Left ventricle myocardium superior (tissue), 1 donor: Measurements from ENCODE around the gene PTPRN2. TPM values are rescaled to one million over a fixed set of nuclear protein-coding genes. Genes with fewer than 3 reads are reported as not detected.
A peak's percentile ranks its signal among the peaks of the same experiment; 100 is the strongest.
"Not testable (repeated sequence)": the region's sequence is repeated elsewhere in the genome, so short reads cannot be mapped to it uniquely, and the experiment has no call there.

Experiments used
- ATAC-seq: fragments of 200-7000 bp; cut with Tn5 transposase; one replicate; pipeline ENCODE4 v1.9.1; 2020; ENCODE audit warnings: mild to moderate bottlenecking, moderate library complexity
- DNase-seq: peaks from one replicate; pipeline ENCODE4 v3.0.0-alpha.2; 2020
- intact Hi-C: fragments of 100-400 bp; cut with micrococcal nuclease; formaldehyde crosslinking; loops from one replicate; pipeline ENCODE4 v1.11.0; 2022
- total RNA-seq: library from RNA; stranded (reverse); fragmentation: NEBNext Ultra II Directional; extraction: Animal tissue kit (Norgen Biotek cat#: 25700); gene quantifications from one replicate; pipeline ENCODE4 v1.2.1, GENCODE V29; 2021
- donor health status: DM: no; HTN: yes; CAD: no; lungs with severe emphysema.

The PTPRN2 gene
- total RNA-seq, 1 donor from 2014 or later, result 1.3 TPM

DNA sequence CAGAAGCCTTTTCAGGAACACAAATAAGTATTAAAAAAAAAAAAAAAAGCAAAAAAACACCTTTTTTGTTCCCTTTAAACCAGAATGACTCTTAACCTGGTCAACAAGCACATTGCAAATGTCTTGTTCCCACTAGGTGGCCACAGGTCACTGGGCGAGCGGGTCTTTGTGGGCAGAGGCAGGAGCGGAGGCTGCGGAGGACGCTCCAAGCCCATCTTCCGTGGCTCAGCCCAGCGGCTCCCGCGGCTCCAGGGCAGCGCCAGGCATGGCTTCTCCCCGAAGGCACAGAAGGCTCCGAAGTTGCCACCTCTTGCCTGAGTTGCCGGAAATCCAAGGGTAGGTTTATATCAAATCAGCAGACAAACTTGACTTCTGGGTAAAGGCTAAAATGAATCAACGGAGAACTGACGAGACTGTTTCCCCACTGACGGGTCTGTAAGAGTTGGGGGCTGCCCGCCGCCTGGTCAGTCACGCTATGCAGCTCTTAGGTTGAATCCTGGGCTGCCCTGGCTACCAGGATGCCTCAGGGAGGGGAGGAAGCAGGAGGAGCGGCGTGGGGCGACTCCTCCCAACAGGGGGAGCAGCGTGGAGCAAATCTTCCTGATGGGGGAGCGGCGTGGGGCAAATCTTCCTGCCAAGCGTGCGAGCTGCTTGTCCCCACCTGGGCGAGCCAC lies 144.5 kb downstream of the PTPRN2 start:
- DNase-seq, result no peak
- intact Hi-C loops, result no loop called here
- no peak for ATAC-seq

- DNase-seq (no peak), ATAC-seq (no peak)
- intact Hi-C loops, result no loop called here
Measured at GRCh38 chr7:158442260-158442659, 145.4 kb downstream of the PTPRN2 start.

- ATAC-seq, result no peak
- DNase-seq, result no peak
- intact Hi-C loops, result no loop called here
Measured at GRCh38 chr7:158439035-158439434, 148.6 kb downstream of the PTPRN2 start.

DNA sequence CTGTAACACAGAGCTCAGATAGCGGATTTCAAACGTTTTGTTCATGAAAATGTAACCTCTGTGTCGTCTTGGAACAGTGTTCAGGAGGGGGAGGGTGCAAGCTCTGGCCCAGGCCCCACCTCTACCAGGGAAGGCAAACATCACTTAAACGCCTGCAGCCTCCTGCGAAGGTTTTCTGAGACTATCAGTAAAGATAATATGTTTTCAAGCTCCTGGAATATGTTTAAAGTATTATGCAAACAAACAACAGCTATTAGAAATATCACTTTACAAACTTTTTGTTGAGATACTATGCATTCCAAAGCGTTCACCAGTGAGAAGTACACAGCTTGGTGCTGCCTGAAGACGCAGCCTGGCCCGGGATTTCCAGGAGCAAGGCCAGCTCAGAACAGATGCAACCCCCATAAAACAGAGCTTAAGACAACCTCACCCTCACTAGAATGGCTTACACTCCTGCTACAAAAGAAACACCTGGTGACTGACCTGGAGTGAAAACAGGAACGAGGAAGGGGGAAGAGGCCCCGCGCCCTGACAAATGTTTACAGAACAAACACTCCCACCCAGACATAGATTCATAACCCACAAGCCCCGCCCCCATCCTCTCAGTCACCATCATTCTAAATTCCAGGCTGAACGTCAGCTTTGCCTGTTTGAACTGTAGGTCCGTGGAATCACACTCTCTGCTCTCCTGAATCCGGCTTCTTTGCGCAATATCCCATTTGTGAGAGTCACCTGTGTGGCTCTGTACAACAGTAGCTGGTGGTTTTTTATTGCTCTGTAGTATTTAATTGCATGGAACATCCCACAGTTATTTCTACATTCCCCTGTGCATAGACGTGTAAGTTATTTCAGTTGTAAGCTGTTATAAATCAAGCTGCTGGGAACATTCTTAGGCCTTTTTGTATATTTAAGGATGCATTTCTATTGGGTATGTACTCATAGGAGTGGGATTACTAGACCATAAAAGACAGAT lies 155.0 kb downstream of the PTPRN2 start:
- intact Hi-C loops, result no loop called here
- ATAC-seq (no peak), DNase-seq (no peak)

- peak; percentile 61 for DNase-seq
- intact Hi-C loops, result no loop called here
- peak; percentile 96 for ATAC-seq
Measured at GRCh38 chr7:158431941-158432347, 155.7 kb downstream of the PTPRN2 start.

- no peak for DNase-seq
- ATAC-seq, result peak; percentile 12
- intact Hi-C loops, result no loop called here
Measured at GRCh38 chr7:158431055-158431940, 156.3 kb downstream of the PTPRN2 start.

DNA sequence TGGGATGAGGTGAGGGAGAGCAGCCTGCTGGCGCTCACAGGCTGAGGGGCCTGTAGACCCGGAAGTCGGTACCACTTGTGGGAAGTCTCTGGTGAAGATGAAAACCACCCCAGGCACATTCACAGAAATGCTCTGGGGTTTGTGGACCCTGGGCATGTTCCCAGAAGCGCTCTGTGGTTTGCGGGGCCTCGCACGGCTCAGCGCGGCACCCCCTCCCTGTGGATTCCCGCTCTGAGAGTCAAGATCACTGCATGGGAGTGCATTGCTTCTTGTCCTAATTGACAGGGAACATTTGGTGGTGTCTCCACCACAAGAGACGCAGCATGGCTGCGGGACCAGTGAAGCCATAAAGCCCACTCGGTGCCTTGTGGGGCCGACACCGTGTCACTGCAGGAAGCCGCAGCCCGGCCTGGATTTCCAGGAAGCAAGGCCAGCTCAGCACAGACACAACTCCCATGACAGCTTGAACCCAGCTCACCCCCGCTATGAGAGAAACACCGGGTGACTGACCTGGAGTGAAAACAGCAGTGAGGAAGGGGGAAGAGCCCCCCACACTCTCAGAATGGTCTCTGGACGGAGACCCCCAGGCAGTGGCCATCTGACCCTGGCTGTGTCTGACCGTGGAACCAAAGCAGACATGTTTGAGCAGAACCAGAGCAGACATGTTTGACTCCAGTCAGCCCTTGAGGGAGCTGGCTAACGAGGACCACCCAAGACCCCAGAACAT lies 157.2 kb downstream of the PTPRN2 start:
- ATAC-seq, result no peak
- DNase-seq, result no peak
- intact Hi-C loops, result no loop called here

GRCh38 chr7:158428837-158429753 lies 158.5 kb downstream of the PTPRN2 start:
- intact Hi-C loops, result no loop called here
- ATAC-seq, result no peak
- no peak for DNase-seq

DNA sequence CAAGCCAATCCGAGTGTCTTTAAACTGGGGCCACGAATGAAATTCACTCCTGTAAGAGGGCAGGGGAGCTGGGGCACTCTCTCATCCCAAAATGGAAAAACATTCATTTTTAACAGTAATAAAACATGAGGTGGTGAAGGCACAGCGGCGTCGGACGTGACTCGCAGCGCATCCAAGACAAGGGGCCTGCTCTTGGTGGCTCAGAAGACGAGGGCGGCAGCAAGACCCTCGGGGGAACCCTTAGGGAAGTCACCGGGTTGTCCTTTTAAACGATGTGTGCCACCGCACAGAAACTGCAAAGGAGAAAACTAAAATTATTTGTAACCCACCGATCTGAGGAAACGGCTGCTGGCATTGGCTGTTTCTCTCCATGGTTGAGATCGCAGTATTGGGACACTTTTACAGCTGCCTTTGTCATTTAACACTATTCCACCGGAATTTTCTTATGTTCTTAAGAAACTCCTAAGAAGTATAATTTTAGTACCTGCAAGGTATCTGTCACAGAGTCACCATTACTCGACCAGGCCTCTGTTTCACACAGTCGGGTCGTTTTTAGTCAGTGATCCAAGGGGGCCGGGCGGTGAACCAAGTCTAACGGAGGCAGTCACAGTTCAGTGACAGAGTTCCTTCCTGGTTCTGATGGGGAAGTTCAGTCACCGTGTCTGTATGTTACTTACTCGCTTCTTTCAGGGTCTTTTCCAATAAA lies 159.3 kb downstream of the PTPRN2 start:
- intact Hi-C loops, result no loop called here
- DNase-seq (no peak), ATAC-seq (no peak)

GRCh38 chr7:158425676-158426075 lies 161.9 kb downstream of the PTPRN2 start:
- DNase-seq, ATAC-seq, intact Hi-C loops: not testable (repeated sequence)

DNA sequence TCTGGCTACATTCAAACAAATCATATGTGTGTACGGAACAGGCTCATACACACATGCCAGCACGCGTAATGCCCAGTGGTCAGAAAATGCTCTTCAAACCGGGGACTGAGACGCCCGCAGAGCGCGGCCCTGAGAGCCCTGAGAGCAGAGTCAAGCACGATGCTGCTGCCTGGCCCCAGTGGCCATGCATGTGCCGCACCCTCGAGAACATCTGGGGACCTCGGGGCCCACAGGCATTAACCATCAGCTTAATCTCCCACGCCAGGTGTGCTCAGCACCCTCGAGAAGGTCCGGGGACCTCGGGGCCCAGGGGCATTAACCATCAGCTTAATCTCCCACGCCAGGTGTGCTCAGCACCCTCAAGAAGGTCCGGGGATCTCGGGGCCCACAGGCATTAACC lies 163.1 kb downstream of the PTPRN2 start:
- intact Hi-C loops, result no loop called here
- DNase-seq (no peak), ATAC-seq (no peak)

GRCh38 chr7:158424011-158424410 lies 163.6 kb downstream of the PTPRN2 start:
- ATAC-seq, result no peak
- intact Hi-C loops, result no loop called here

DNA sequence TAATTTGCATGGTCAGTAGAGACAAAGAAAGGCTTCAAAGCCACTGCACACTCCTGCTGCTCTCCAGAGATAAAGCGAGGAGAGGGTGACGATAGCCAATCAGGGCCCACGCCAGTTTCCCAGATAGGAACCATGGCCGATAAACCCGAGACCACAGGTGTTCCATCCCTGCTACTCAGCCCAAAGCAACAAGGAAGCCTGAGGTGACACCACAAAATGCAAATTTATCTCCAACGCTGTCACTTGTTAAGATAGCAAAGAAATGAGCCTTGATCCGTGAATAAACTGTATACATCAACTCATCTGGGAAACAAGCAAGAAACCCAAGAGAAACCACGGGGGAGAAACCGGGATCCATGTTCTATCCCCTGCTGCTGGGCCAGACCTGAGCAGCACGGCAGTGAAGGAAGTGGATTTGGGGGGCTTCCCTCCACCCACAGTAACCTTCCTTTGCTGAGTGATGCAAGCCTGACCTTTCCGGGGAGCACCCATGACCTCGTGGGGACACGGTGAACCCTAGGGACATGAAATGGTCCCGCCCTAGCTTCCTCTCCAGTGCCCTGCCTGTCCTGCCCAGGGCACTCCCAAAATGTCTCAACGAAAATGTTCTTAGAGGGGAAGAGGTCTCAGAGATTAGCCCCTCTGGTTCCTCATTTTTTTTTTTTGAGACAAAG lies 164.6 kb downstream of the PTPRN2 start:
- intact Hi-C loops, result no loop called here
- ATAC-seq (no peak), DNase-seq (no peak)

More at GRCh38 chr7:158424011-158424410, 163.6 kb downstream of the PTPRN2 start:
- DNase-seq, result no peak

GRCh38 chr7:158422196-158422886 lies 165.3 kb downstream of the PTPRN2 start:
- intact Hi-C loops, result no loop called here
- DNase-seq, result no peak
- no peak for ATAC-seq

GRCh38 chr7:158421361-158421760 lies 166.3 kb downstream of the PTPRN2 start:
- no peak for DNase-seq
- no peak for ATAC-seq
- intact Hi-C loops, result no loop called here
